Dermis blood vessel endothelial cell (primary cell): ENCODE measurements around the gene FUZ. TPM values are rescaled to one million over a fixed set of nuclear protein-coding genes. Genes with fewer than 3 reads are reported as not detected.

Experiments used
- DNase-seq: peaks from one replicate; pipeline ENCODE4 v3.0.0; 2010
- total RNA-seq: library from RNA; depleted of rRNA; stranded (reverse); fragments of >200 nt; gene quantifications from 2 replicates; pipeline ENCODE4 v1.2.3, GENCODE V29; 2014

FUZ gene
- total RNA-seq, 1 donor from 2014 or later: 19.2 TPM

GRCh38 chr19:49850487-49851342 lies 37.6 kb upstream of the FUZ start, which contains the start of gene PTOV1:
TSS of gene PTOV1 (plus strand) at chr19:49851159.
- peak; percentile 95 for DNase-seq

GRCh38 chr19:49850221-49850486 lies 37.1 kb upstream of the FUZ start:
- DNase-seq: no peak

GRCh38 chr19:49849433-49850220 lies 36.5 kb upstream of the FUZ start:
- DNase-seq: no peak

- no peak for DNase-seq
Observed at GRCh38 chr19:49848938-49849337, 35.8 kb upstream of the FUZ start.

GRCh38 chr19:49847731-49848696 lies 34.9 kb upstream of the FUZ start:
- DNase-seq: peak; percentile 47

GRCh38 chr19:49846408-49846807 lies 33.3 kb upstream of the FUZ start:
- no peak for DNase-seq

GRCh38 chr19:49845414-49845813 lies 32.3 kb upstream of the FUZ start:
- no peak for DNase-seq

- no peak for DNase-seq
Observed at GRCh38 chr19:49844138-49845095, 31.3 kb upstream of the FUZ start.

GRCh38 chr19:49843265-49843664 lies 30.2 kb upstream of the FUZ start:
- no peak for DNase-seq

GRCh38 chr19:49840736-49841249 lies 27.7 kb upstream of the FUZ start:
- no peak for DNase-seq

- no peak for DNase-seq
Observed at GRCh38 chr19:49840321-49840720, 27.2 kb upstream of the FUZ start.

- no peak for DNase-seq
Observed at GRCh38 chr19:49839713-49840112, 26.6 kb upstream of the FUZ start.

- DNase-seq: no peak
Observed at GRCh38 chr19:49838885-49839588, 25.9 kb upstream of the FUZ start.

- no peak for DNase-seq
Observed at GRCh38 chr19:49837425-49837824, 24.3 kb upstream of the FUZ start.

GRCh38 chr19:49837009-49837310 lies 23.9 kb upstream of the FUZ start:
- no peak for DNase-seq

GRCh38 chr19:49836176-49837008 lies 23.3 kb upstream of the FUZ start:
- no peak for DNase-seq

GRCh38 chr19:49835562-49835961 lies 22.5 kb upstream of the FUZ start:
- no peak for DNase-seq

GRCh38 chr19:49833599-49833998 lies 20.5 kb upstream of the FUZ start:
- DNase-seq: no peak

GRCh38 chr19:49832556-49832955 lies 19.5 kb upstream of the FUZ start:
- peak; percentile 58 for DNase-seq

GRCh38 chr19:49831592-49831991 lies 18.5 kb upstream of the FUZ start:
- no peak for DNase-seq
